DND-41 (cell line): ENCODE measurements around the gene FARP1.

Source experiments
- ATAC-seq: fragments of 200-7000 bp; cut with Tn5 transposase; 3 replicates; pipeline ENCODE4 v1.9.1; 2021; ENCODE audit warnings: low read depth; ENCODE audit not compliant: insufficient read depth
- DNase-seq: peaks from one replicate; pipeline ENCODE4 v3.0.0-alpha.2; 2020
- H2AFZ ChIP-seq: 2 replicates; pipeline ENCODE4 v1.6.0; 2012; ENCODE audit warnings: low read depth, low read length
- H3K27ac ChIP-seq: 2 replicates; pipeline ENCODE4 v1.5.1; 2012; ENCODE audit warnings: low read length, inconsistent platforms
- H3K27me3 ChIP-seq: fragments of 200-600 bp; sonication (generic); 2 replicates; pipeline ENCODE4 v1.6.0; 2012; ENCODE audit warnings: low read length, mild to moderate bottlenecking, inconsistent platforms; ENCODE audit not compliant: insufficient read depth, poor library complexity
- H3K36me3 ChIP-seq: 2 replicates; pipeline ENCODE4 v1.5.1; 2012; ENCODE audit warnings: low read length, inconsistent platforms; ENCODE audit not compliant: insufficient read depth
- H3K4me1 ChIP-seq: 2 replicates; pipeline ENCODE4 v1.5.1; 2012; ENCODE audit warnings: mild to moderate bottlenecking, low read length; ENCODE audit not compliant: insufficient read depth
- H3K4me2 ChIP-seq: 2 replicates; pipeline ENCODE4 v1.6.0; 2012; ENCODE audit warnings: mild to moderate bottlenecking, moderate library complexity, low read length, inconsistent platforms; ENCODE audit not compliant: insufficient read depth
- H3K4me3 ChIP-seq, 2 experiments: fragments of 200-600 bp in 1 of 2; shearing (Covaris generic) in 1 of 2; 2 replicates each; pipeline ENCODE4 v1.5.1; 2012 to 2016; ENCODE audit warnings: inconsistent platforms in 2 of 2, low read length in 2 of 2, mild to moderate bottlenecking in 2 of 2, low read depth in 1 of 2, moderate library complexity in 1 of 2
- H3K79me2 ChIP-seq: 2 replicates; pipeline ENCODE4 v1.6.0; 2012; ENCODE audit warnings: low read length, inconsistent platforms; ENCODE audit not compliant: insufficient read depth
- H3K9ac ChIP-seq: 2 replicates; pipeline ENCODE4 v1.6.0; 2012; ENCODE audit warnings: low read depth, mild to moderate bottlenecking, inconsistent platforms, low read length, moderate library complexity
- H3K9me3 ChIP-seq: 2 replicates; pipeline ENCODE4 v1.5.1; 2012; ENCODE audit warnings: low read length, moderate library complexity, mild to moderate bottlenecking, inconsistent platforms; ENCODE audit not compliant: insufficient read depth, severe bottlenecking
- H4K20me1 ChIP-seq: 2 replicates; pipeline ENCODE4 v1.6.0; 2012; ENCODE audit warnings: low read length; ENCODE audit not compliant: insufficient read depth
- CTCF ChIP-seq: IDR thresholded peaks from 2 replicates; pipeline ENCODE4 v1.5.1; 2012; ENCODE audit warnings: borderline replicate concordance, low read length, moderate library complexity, mild to moderate bottlenecking; ENCODE audit not compliant: poor library complexity, severe bottlenecking; ENCODE audit errors: extremely low read depth
- EZH2 ChIP-seq: IDR thresholded peaks from 3 replicates; pipeline ENCODE4 v1.6.1; 2012; ENCODE audit warnings: borderline replicate concordance, low read depth, mild to moderate bottlenecking, moderate library complexity, low read length, inconsistent platforms; ENCODE audit not compliant: severe bottlenecking

Gene FARP1

GRCh38 chr13:98214008-98214643, 71.2 kb downstream of the FARP1 start:
- no peak overlapping the region for H2AFZ ChIP-seq
- no peaks in the 10 kb centered on the region for H3K36me3 ChIP-seq
- no peaks in the 10 kb centered on the region for H3K27me3 ChIP-seq
- no peaks in the 10 kb centered on the region; the same call in 1 of the 2 replicates for H4K20me1 ChIP-seq
- no peaks in the 10 kb centered on the region for H3K9me3 ChIP-seq
- no peak overlapping the region for H3K4me2 ChIP-seq
- H3K4me1 ChIP-seq = no peaks in the 10 kb centered on the region
- H3K27ac ChIP-seq = no peak overlapping the region
- no peak for ATAC-seq
- no peak overlapping the region for H3K4me3 ChIP-seq
- no peak for DNase-seq
- no peak overlapping the region for H3K9ac ChIP-seq
- no peaks in the 10 kb centered on the region for H3K79me2 ChIP-seq
- TF ChIP-seq CTCF (no peak), EZH2 (no peak)

GRCh38 chr13:98214707-98215106, 71.8 kb downstream of the FARP1 start:
- H3K4me3 ChIP-seq = no peak overlapping the region
- H4K20me1 ChIP-seq = no peaks in the 10 kb centered on the region; the same call in 1 of the 2 replicates
- no peaks in the 10 kb centered on the region for H3K4me1 ChIP-seq
- H3K79me2 ChIP-seq = no peaks in the 10 kb centered on the region
- no peak overlapping the region for H3K27ac ChIP-seq
- DNase-seq (no peak), ATAC-seq (no peak)
- H3K4me2 ChIP-seq = no peak overlapping the region
- no peaks in the 10 kb centered on the region for H3K9me3 ChIP-seq
- H3K9ac ChIP-seq = no peak overlapping the region
- no peak overlapping the region for H2AFZ ChIP-seq
- no peak for TF ChIP-seq EZH2
- no peak for TF ChIP-seq CTCF
- no peaks in the 10 kb centered on the region for H3K36me3 ChIP-seq
- H3K27me3 ChIP-seq = no peaks in the 10 kb centered on the region

GRCh38 chr13:98215508-98215907, 72.6 kb downstream of the FARP1 start:
- Histone ChIP-seq H3K27me3 (no peaks in the 10 kb centered on the region), H2AFZ (no peak overlapping the region), H3K9ac (no peak overlapping the region), H3K4me2 (no peak overlapping the region), H3K79me2 (no peaks in the 10 kb centered on the region), H3K4me1 (no peaks in the 10 kb centered on the region), H3K4me3 (no peak overlapping the region), H4K20me1 (no peaks in the 10 kb centered on the region; the same call in 1 of the 2 replicates), H3K9me3 (no peaks in the 10 kb centered on the region), H3K27ac (no peak overlapping the region), H3K36me3 (no peaks in the 10 kb centered on the region)
- no peak for TF ChIP-seq CTCF
- no peak for TF ChIP-seq EZH2
- no peak for DNase-seq
- no peak for ATAC-seq

GRCh38 chr13:98216135-98216565, 73.3 kb downstream of the FARP1 start:
- ATAC-seq (no peak), DNase-seq (no peak)
- Histone ChIP-seq H3K9ac (no peak overlapping the region), H3K79me2 (no peaks in the 10 kb centered on the region), H3K4me2 (no peak overlapping the region), H3K9me3 (no peaks in the 10 kb centered on the region), H4K20me1 (no peaks in the 10 kb centered on the region; the same call in 1 of the 2 replicates), H3K4me1 (no peaks in the 10 kb centered on the region), H3K4me3 (no peak overlapping the region), H2AFZ (no peak overlapping the region), H3K36me3 (no peaks in the 10 kb centered on the region), H3K27ac (no peak overlapping the region), H3K27me3 (peaks cover 3% of the 10 kb centered on the region)
- no peak for TF ChIP-seq CTCF
- no peak for TF ChIP-seq EZH2
